Neuronal stem cell (in vitro differentiated cells): Measurements from ENCODE around the gene PCDHGA4.

Experiments
- DNase-seq: peaks from one replicate; pipeline ENCODE4 v3.0.0-alpha.2; 2013; ENCODE audit warnings: low spot score
- H2AFZ ChIP-seq: one replicate; pipeline ENCODE4 v1.6.1; 2013; ENCODE audit warnings: mild to moderate bottlenecking, low read length, inconsistent platforms
- H2AK5ac ChIP-seq: 2 replicates; pipeline ENCODE4 v1.6.1; 2013; ENCODE audit warnings: low read depth, mild to moderate bottlenecking, inconsistent platforms, low read length, moderate library complexity, mixed read lengths
- H2BK120ac ChIP-seq: 2 replicates; pipeline ENCODE4 v1.6.1; 2013; ENCODE audit warnings: low read depth, mild to moderate bottlenecking, inconsistent platforms, low read length, moderate library complexity, mixed read lengths
- H2BK12ac ChIP-seq: one replicate; pipeline ENCODE4 v1.6.1; 2013; ENCODE audit warnings: low read length, inconsistent platforms
- H2BK15ac ChIP-seq: 2 replicates; pipeline ENCODE4 v1.6.1; 2013; ENCODE audit warnings: mild to moderate bottlenecking, low read length, inconsistent platforms, mixed read lengths
- H2BK5ac ChIP-seq: one replicate; pipeline ENCODE4 v1.6.1; 2013; ENCODE audit warnings: inconsistent platforms, mild to moderate bottlenecking, low read length, moderate library complexity
- H3K14ac ChIP-seq: one replicate; pipeline ENCODE4 v1.6.1; 2013; ENCODE audit warnings: low read length, inconsistent platforms
- H3K18ac ChIP-seq: 2 replicates; pipeline ENCODE4 v1.6.1; 2013; ENCODE audit warnings: low read length, inconsistent platforms
- H3K23ac ChIP-seq: 2 replicates; pipeline ENCODE4 v1.6.1; 2013; ENCODE audit warnings: low read depth, mild to moderate bottlenecking, mixed read lengths, low read length, inconsistent platforms; ENCODE audit not compliant: poor library complexity
- H3K27ac ChIP-seq: replicated peaks from 3 replicates; pipeline ENCODE4 v1.5.1; 2013; ENCODE audit warnings: low read length, inconsistent platforms
- H3K27me3 ChIP-seq, 3 experiments: 2 replicates each; pipeline ENCODE4 v1.6.1; 2013; ENCODE audit warnings: low read length in 3 of 3, mild to moderate bottlenecking in 2 of 3, inconsistent platforms in 1 of 3, low read depth in 1 of 3, mixed read lengths in 1 of 3, moderate library complexity in 1 of 3; ENCODE audit not compliant: control insufficient read depth in 3 of 3, insufficient read depth in 3 of 3
- H3K36me3 ChIP-seq, 2 donors: replicated peaks in 1 of 2; 2 replicates each; pipeline ENCODE4 v1.6.1; 2013; ENCODE audit warnings: low read length in 2 of 2; ENCODE audit not compliant: control insufficient read depth in 2 of 2, insufficient read depth in 2 of 2
- H3K4ac ChIP-seq: 2 replicates; pipeline ENCODE4 v1.6.1; 2013; ENCODE audit warnings: inconsistent platforms, mild to moderate bottlenecking, low read length, moderate library complexity
- H3K4me1 ChIP-seq, 2 donors: 1 replicate in 1 of 2; 2 replicates in 1 of 2; pipeline ENCODE4 v1.6.1; 2013; ENCODE audit warnings: low read length in 2 of 2, low read depth in 1 of 2; ENCODE audit not compliant: control insufficient read depth in 2 of 2, insufficient read depth in 1 of 2
- H3K4me2 ChIP-seq: one replicate; pipeline ENCODE4 v1.6.1; 2013; ENCODE audit warnings: mild to moderate bottlenecking, low read length, inconsistent platforms; ENCODE audit not compliant: insufficient read depth, poor library complexity, severe bottlenecking
- H3K4me3 ChIP-seq, 2 donors: 2 replicates each; pipeline ENCODE4 v1.5.1; 2013; ENCODE audit warnings: low read length in 2 of 2, mild to moderate bottlenecking in 2 of 2, inconsistent platforms in 1 of 2, moderate library complexity in 1 of 2
- H3K79me1 ChIP-seq: one replicate; pipeline ENCODE4 v1.6.1; 2013; ENCODE audit warnings: low read depth, mild to moderate bottlenecking, inconsistent platforms, low read length, moderate library complexity
- H3K9ac ChIP-seq: one replicate; pipeline ENCODE4 v1.6.1; 2013; ENCODE audit warnings: mild to moderate bottlenecking, low read depth, low read length, inconsistent platforms; ENCODE audit not compliant: poor library complexity
- H3K9me3 ChIP-seq, 2 donors: replicated peaks in 1 of 2; 2 replicates each; pipeline versions ENCODE3 to v1.6.1; 2013; ENCODE audit warnings: low read length in 2 of 2, mild to moderate bottlenecking in 2 of 2, inconsistent platforms in 1 of 2, low read depth in 1 of 2, mixed read lengths in 1 of 2, moderate library complexity in 1 of 2; ENCODE audit not compliant: control insufficient read depth in 2 of 2, insufficient read depth in 1 of 2
- H4K8ac ChIP-seq: one replicate; pipeline ENCODE4 v1.6.1; 2013; ENCODE audit warnings: low read depth, mild to moderate bottlenecking, inconsistent platforms, low read length, moderate library complexity
- H4K91ac ChIP-seq: one replicate; pipeline ENCODE4 v1.6.1; 2013; ENCODE audit warnings: low read length, low read depth, mild to moderate bottlenecking, inconsistent platforms; ENCODE audit not compliant: poor library complexity
- WGBS, 2 donors: extraction: QIAGEN DNeasy Blood & Tissue Kit; methylation state at CpG; one replicate each; pipeline ENCODE4 v1.1.7; 2013; ENCODE audit warnings: missing lambda C conversion rate in 2 of 2, mixed read lengths in 1 of 2; ENCODE audit not compliant: insufficient read length in 2 of 2, insufficient replicate concordance in 1 of 2; ENCODE audit errors: extremely low coverage in 2 of 2; 5-methylcytosine and 5-hydroxymethylcytosine counted together

The PCDHGA4 gene

GRCh38 chr5:141359790-141360426 is 5.1 kb downstream of the PCDHGA4 start, which contains the start of gene PCDHGB2:
PCDHGB2 (plus strand) TSS chr5:141359994; CDS start chr5:141360136, 142 bp downstream.
- Histone ChIP-seq H4K8ac (no peak within 1 kb of the TSS), H2BK120ac (no peak within 1 kb of the TSS), H3K4me3 (no peak within 1 kb of the TSS), H3K4me1 (no peaks in the 10 kb centered on the region), H2BK12ac (no peak within 1 kb of the TSS), H2BK5ac (no peak within 1 kb of the TSS), H3K4me2 (no peak within 1 kb of the TSS), H3K9ac (no peak within 1 kb of the TSS), H3K14ac (no peak within 1 kb of the TSS), H3K36me3 (peaks cover 0 to 3% of the 10 kb centered on the region in 2 donors), H3K18ac (no peak within 1 kb of the TSS), H2BK15ac (no peak within 1 kb of the TSS), H4K91ac (no peak within 1 kb of the TSS), H3K27me3 (peaks cover 0 to 4% (median 0%) of the 10 kb centered on the region in 3 experiments), H2AFZ (peak within 1 kb of the TSS; percentile 72), H3K79me1 (no peaks in the 10 kb centered on the region), H3K9me3 (peaks cover 34 to 67% of the 10 kb centered on the region in 2 donors), H3K27ac (no peak within 1 kb of the TSS), H3K4ac (no peak within 1 kb of the TSS), H3K23ac (no peak within 1 kb of the TSS), H2AK5ac (no peak within 1 kb of the TSS)
- no CpG with 5 or more reads among the region's 24 CpGs for WGBS, 2 donors
- DNase-seq: no peak

GRCh38 chr5:141360685-141361084 is 5.9 kb downstream of the PCDHGA4 start:
- H3K4me2 ChIP-seq: no peak overlapping the region
- no peaks in the 10 kb centered on the region for H3K79me1 ChIP-seq
- H4K91ac ChIP-seq: no peak overlapping the region
- no peak overlapping the region for H4K8ac ChIP-seq
- no peak overlapping the region for H2BK120ac ChIP-seq
- no peak overlapping the region for H3K9ac ChIP-seq
- no peak overlapping the region for H2AK5ac ChIP-seq
- H3K4me1 ChIP-seq: no peaks in the 10 kb centered on the region
- H2BK5ac ChIP-seq: no peak overlapping the region
- H3K14ac ChIP-seq: no peak overlapping the region
- no peak for DNase-seq
- no peak overlapping the region for H3K27ac ChIP-seq
- no peak overlapping the region for H3K23ac ChIP-seq
- H3K27me3 ChIP-seq: peaks cover 0 to 4% (median 0%) of the 10 kb centered on the region in 3 experiments
- H3K4ac ChIP-seq: no peak overlapping the region
- H3K36me3 ChIP-seq: peaks cover 0 to 3% of the 10 kb centered on the region in 2 donors
- H3K18ac ChIP-seq: no peak overlapping the region
- H2AFZ ChIP-seq: no peak overlapping the region
- no peak overlapping the region for H2BK15ac ChIP-seq
- peaks cover 34 to 65% of the 10 kb centered on the region in 2 donors for H3K9me3 ChIP-seq
- WGBS, 2 donors: no CpG with 5 or more reads among the region's 15 CpGs
- H2BK12ac ChIP-seq: no peak overlapping the region
- H3K4me3 ChIP-seq: no peak overlapping the region

GRCh38 chr5:141362719-141363118 is 7.9 kb downstream of the PCDHGA4 start:
- Histone ChIP-seq H2BK12ac (no peak overlapping the region), H3K9ac (no peak overlapping the region), H2BK15ac (no peak overlapping the region), H2BK120ac (no peak overlapping the region), H3K14ac (no peak overlapping the region), H2BK5ac (no peak overlapping the region), H3K4me3 (no peak overlapping the region), H2AK5ac (no peak overlapping the region), H3K79me1 (peaks cover 2% of the 10 kb centered on the region), H4K91ac (no peak overlapping the region), H3K4ac (no peak overlapping the region), H3K27ac (no peak overlapping the region), H3K9me3 (peaks cover 30 to 53% of the 10 kb centered on the region in 2 donors), H3K36me3 (peaks cover 0 to 2% of the 10 kb centered on the region in 2 donors), H3K27me3 (no peaks in the 10 kb centered on the region), H3K18ac (no peak overlapping the region), H3K4me1 (no peaks in the 10 kb centered on the region), H2AFZ (no peak overlapping the region), H3K4me2 (no peak overlapping the region), H3K23ac (no peak overlapping the region), H4K8ac (no peak overlapping the region)
- DNase-seq: no peak

- Histone ChIP-seq H3K36me3 (peaks cover 0 to 2% of the 10 kb centered on the region in 2 donors), H3K4me3 (no peak within 1 kb of the TSS), H2BK120ac (no peak within 1 kb of the TSS), H3K4ac (no peak within 1 kb of the TSS), H3K27ac (no peak within 1 kb of the TSS), H2BK12ac (no peak within 1 kb of the TSS), H3K14ac (no peak within 1 kb of the TSS), H3K9ac (no peak within 1 kb of the TSS), H2BK5ac (no peak within 1 kb of the TSS), H2AK5ac (no peak within 1 kb of the TSS), H4K8ac (no peak within 1 kb of the TSS), H4K91ac (no peak within 1 kb of the TSS), H2BK15ac (no peak within 1 kb of the TSS), H3K27me3 (no peaks in the 10 kb centered on the region), H2AFZ (no peak within 1 kb of the TSS), H3K18ac (no peak within 1 kb of the TSS), H3K9me3 (peaks cover 30 to 45% of the 10 kb centered on the region in 2 donors), H3K4me2 (no peak within 1 kb of the TSS), H3K23ac (no peak within 1 kb of the TSS), H3K79me1 (peaks cover 2% of the 10 kb centered on the region), H3K4me1 (no peaks in the 10 kb centered on the region)
- no CpG with 5 or more reads among the region's 34 CpGs for WGBS, 2 donors
- DNase-seq: no peak
Observed at GRCh38 chr5:141363952-141364660, 9.3 kb downstream of the PCDHGA4 start, which contains the start of gene PCDHGA5. PCDHGA5 (plus strand) TSS chr5:141364162; CDS start chr5:141364331, 169 bp downstream.
